ENCODE measurements around the gene SPRR5. TPM values are rescaled to one million over a fixed set of nuclear protein-coding genes. Genes with fewer than 3 reads are reported as not detected.

The SPRR5 gene
- polyA plus RNA-seq, 1 donor (not counting 4 experiments of a cell fraction or from before 2014, with no cell fraction given), result 0.30 TPM

DNA sequence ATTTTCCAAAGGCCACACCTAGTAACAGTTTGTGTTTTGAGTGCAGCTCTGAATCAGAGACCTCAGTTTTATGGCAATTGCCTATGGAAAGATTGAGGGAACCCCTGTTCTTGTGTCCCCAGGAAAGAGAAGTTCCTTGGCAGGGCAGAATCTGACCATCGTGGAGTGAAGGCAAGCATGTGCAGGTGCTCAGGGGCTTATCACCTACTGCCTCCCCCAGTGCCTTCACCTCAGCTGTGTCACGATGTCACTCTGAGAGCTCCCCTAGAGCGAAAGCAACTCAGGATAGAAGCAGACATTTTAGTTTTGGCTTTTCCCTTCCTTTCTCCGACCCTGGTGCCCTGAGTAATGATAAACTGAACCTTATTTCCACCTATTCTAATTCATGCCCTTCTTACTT is 35.1 kb downstream of the SPRR5 start:
- DNase-seq (ENCODE audit: low read depth, low spot score) (no peak), FAIRE-seq (no peak)
- TF ChIP-seq, protein P1, sequence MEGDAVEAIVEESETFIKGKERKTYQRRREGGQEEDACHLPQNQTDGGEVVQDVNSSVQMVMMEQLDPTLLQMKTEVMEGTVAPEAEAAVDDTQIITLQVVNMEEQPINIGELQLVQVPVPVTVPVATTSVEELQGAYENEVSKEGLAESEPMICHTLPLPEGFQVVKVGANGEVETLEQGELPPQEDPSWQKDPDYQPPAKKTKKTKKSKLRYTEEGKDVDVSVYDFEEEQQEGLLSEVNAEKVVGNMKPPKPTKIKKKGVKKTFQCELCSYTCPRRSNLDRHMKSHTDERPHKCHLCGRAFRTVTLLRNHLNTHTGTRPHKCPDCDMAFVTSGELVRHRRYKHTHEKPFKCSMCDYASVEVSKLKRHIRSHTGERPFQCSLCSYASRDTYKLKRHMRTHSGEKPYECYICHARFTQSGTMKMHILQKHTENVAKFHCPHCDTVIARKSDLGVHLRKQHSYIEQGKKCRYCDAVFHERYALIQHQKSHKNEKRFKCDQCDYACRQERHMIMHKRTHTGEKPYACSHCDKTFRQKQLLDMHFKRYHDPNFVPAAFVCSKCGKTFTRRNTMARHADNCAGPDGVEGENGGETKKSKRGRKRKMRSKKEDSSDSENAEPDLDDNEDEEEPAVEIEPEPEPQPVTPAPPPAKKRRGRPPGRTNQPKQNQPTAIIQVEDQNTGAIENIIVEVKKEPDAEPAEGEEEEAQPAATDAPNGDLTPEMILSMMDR (optimal IDR thresholded peaks at IDR 0.05 in 1 of 3, IDR thresholded peaks at IDR 0.05 in 1 of 3, conservative IDR thresholded peaks at IDR 0.05 in 1 of 3; ENCODE audit: extremely low read depth in 1 of 3, insufficient read depth in 2 of 3, low read length in 3 of 3), result no peak
- TF ChIP-seq EZH2 (IDR thresholded peaks at IDR 0.05; ENCODE audit: low read length), result no peak
- dilution Hi-C loops (cut with MboI; ENCODE audit: extremely low pct_ligation_motif_present, low sequenced_read_pairs), result no loop called here
- Histone ChIP-seq H3K27ac (ENCODE audit: control insufficient read depth, insufficient read depth, low read length) (no peak overlapping the region), H3K4me2 (ENCODE audit: control insufficient read depth, extremely low read depth, insufficient read depth, low read depth, low read length) (no peak overlapping the region), H3K9ac (ENCODE audit: control insufficient read depth, extremely low read depth, insufficient read depth, low read length) (no peak overlapping the region), H3K36me3 (ENCODE audit: control insufficient read depth in 2 of 2, extremely low read depth in 1 of 2, insufficient read depth in 2 of 2, low read length in 2 of 2) (no peaks in the 10 kb centered on the region), H3K4me3 (ENCODE audit: control insufficient read depth in 2 of 3, extremely low read depth in 1 of 3, insufficient read depth in 2 of 3, low read depth in 1 of 3, low read length in 3 of 3) (no peak overlapping the region), H3K79me2 (ENCODE audit: control insufficient read depth, insufficient read depth, low read length) (no peaks in the 10 kb centered on the region), H3K9me1 (ENCODE audit: control insufficient read depth, extremely low read depth, insufficient read depth, low read length) (no peaks in the 10 kb centered on the region), H3K27me3 (ENCODE audit: control insufficient read depth, extremely low read depth, insufficient read depth, low read length) (no peaks in the 10 kb centered on the region), H3K9me3 (ENCODE audit: control insufficient read depth, low read depth, low read length) (no peaks in the 10 kb centered on the region), H4K20me1 (ENCODE audit: control insufficient read depth, extremely low read depth, insufficient read depth, low read length) (no peaks in the 10 kb centered on the region), H2AFZ (ENCODE audit: control insufficient read depth, low read length) (no peak overlapping the region), H3K4me1 (ENCODE audit: control insufficient read depth, extremely low read depth, insufficient read depth, low read length) (peaks cover 4% of the 10 kb centered on the region)

DNA sequence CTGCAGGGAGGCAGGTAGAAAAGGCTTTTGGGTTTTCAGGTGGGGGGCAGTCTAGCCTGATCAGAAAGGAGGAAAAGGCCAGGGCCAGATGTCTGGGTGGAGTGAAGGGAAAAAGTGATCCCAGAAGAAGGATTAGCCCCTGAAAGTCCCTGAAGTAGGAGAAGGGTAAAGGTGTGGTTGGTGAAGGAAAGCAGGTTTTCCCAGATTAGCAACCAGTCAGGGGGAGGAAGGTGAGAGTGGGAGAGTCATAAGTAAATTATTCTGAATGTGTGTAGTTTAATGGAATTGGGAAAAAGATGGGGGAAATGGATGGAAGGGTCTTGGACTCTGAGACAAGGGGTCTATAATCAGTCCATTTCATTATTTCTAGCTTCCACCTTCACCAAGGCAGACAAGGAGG is 36.2 kb downstream of the SPRR5 start:
- H3K27ac ChIP-seq (ENCODE audit: control insufficient read depth, insufficient read depth, low read length), result no peak overlapping the region
- H3K9ac ChIP-seq (ENCODE audit: control insufficient read depth, extremely low read depth, insufficient read depth, low read length), result no peak overlapping the region
- TF ChIP-seq EZH2 (IDR thresholded peaks at IDR 0.05; ENCODE audit: low read length), result no peak
- TF ChIP-seq, protein P1 (optimal IDR thresholded peaks at IDR 0.05 in 1 of 3, IDR thresholded peaks at IDR 0.05 in 1 of 3, conservative IDR thresholded peaks at IDR 0.05 in 1 of 3; ENCODE audit: extremely low read depth in 1 of 3, insufficient read depth in 2 of 3, low read length in 3 of 3), result no peak
- H3K79me2 ChIP-seq (ENCODE audit: control insufficient read depth, insufficient read depth, low read length), result no peaks in the 10 kb centered on the region
- DNase-seq (ENCODE audit: low read depth, low spot score), result no peak
- H3K27me3 ChIP-seq (ENCODE audit: control insufficient read depth, extremely low read depth, insufficient read depth, low read length), result no peaks in the 10 kb centered on the region
- H3K9me1 ChIP-seq (ENCODE audit: control insufficient read depth, extremely low read depth, insufficient read depth, low read length), result no peaks in the 10 kb centered on the region
- H2AFZ ChIP-seq (ENCODE audit: control insufficient read depth, low read length), result no peak overlapping the region
- no peak overlapping the region for H3K4me2 ChIP-seq (ENCODE audit: control insufficient read depth, extremely low read depth, insufficient read depth, low read depth, low read length)
- H3K4me1 ChIP-seq (ENCODE audit: control insufficient read depth, extremely low read depth, insufficient read depth, low read length), result peaks cover 4% of the 10 kb centered on the region
- no peaks in the 10 kb centered on the region for H4K20me1 ChIP-seq (ENCODE audit: control insufficient read depth, extremely low read depth, insufficient read depth, low read length)
- H3K4me3 ChIP-seq (ENCODE audit: control insufficient read depth in 2 of 3, extremely low read depth in 1 of 3, insufficient read depth in 2 of 3, low read depth in 1 of 3, low read length in 3 of 3), result no peak overlapping the region
- dilution Hi-C loops (cut with MboI; ENCODE audit: extremely low pct_ligation_motif_present, low sequenced_read_pairs), result no loop called here
- no peaks in the 10 kb centered on the region for H3K9me3 ChIP-seq (ENCODE audit: control insufficient read depth, low read depth, low read length)
- FAIRE-seq, result no peak
- H3K36me3 ChIP-seq (ENCODE audit: control insufficient read depth in 2 of 2, extremely low read depth in 1 of 2, insufficient read depth in 2 of 2, low read length in 2 of 2), result no peaks in the 10 kb centered on the region

All from keratinocyte (primary cell).